Natural killer cell treated with Interleukin-12 subunit alpha and Interleukin-12 subunit beta and Interleukin-15 and Interleukin-18, amount 100 ng/mL, for 72 hours (primary cell): ENCODE data around the gene CASTOR2. TPM values are rescaled to one million over a fixed set of nuclear protein-coding genes. Genes with fewer than 3 reads are reported as not detected.
"Not testable (repeated sequence)": the region's sequence is repeated elsewhere in the genome, so short reads cannot be mapped to it uniquely, and the experiment has no call there.

ENCODE experiments used
- ATAC-seq, 2 donors: fragments of 150-1000 bp; cut with Tn5 transposase in 1 of 2; sonication (Bioruptor Pico), chemical (Tn5 transposase) in 1 of 2; 2 replicates each; pipeline ENCODE4 v1.10.0; 2021
- DNase-seq: peaks from one replicate; pipeline ENCODE4 v3.0.0; 2022; ENCODE audit warnings: low spot score
- H3K27ac Mint-ChIP-seq, 2 donors: 1 replicate in 1 of 2; 2 replicates in 1 of 2; pipeline ENCODE4 v1.8.0; 2022; ENCODE audit warnings: mixed read lengths in 2 of 2, mild to moderate bottlenecking in 1 of 2, moderate library complexity in 1 of 2
- H3K27me3 Mint-ChIP-seq, 2 donors: 1 replicate in 1 of 2; 2 replicates in 1 of 2; pipeline ENCODE4 v1.8.0; 2022; ENCODE audit warnings: mixed read lengths in 2 of 2
- H3K36me3 Mint-ChIP-seq: one replicate; pipeline ENCODE4 v1.8.0; 2022; ENCODE audit warnings: mixed read lengths
- H3K4me1 Mint-ChIP-seq, 2 donors: 1 replicate in 1 of 2; 2 replicates in 1 of 2; pipeline ENCODE4 v1.8.0; 2022; ENCODE audit warnings: low read depth in 2 of 2, mixed read lengths in 2 of 2, mild to moderate bottlenecking in 1 of 2
- H3K4me3 Mint-ChIP-seq: one replicate; pipeline ENCODE4 v1.8.0; 2022; ENCODE audit warnings: mixed read lengths
- H3K9me3 Mint-ChIP-seq: 2 replicates; pipeline ENCODE4 v1.8.0; 2022; ENCODE audit warnings: mixed read lengths
- total RNA-seq, 2 donors: library from RNA; stranded (reverse); gene quantifications; one replicate each; pipeline ENCODE4 v1.2.3, GENCODE V29; 2022

Gene CASTOR2
- total RNA-seq: 1 to 10 TPM; 4.5 to 8.4 TPM

DNA sequence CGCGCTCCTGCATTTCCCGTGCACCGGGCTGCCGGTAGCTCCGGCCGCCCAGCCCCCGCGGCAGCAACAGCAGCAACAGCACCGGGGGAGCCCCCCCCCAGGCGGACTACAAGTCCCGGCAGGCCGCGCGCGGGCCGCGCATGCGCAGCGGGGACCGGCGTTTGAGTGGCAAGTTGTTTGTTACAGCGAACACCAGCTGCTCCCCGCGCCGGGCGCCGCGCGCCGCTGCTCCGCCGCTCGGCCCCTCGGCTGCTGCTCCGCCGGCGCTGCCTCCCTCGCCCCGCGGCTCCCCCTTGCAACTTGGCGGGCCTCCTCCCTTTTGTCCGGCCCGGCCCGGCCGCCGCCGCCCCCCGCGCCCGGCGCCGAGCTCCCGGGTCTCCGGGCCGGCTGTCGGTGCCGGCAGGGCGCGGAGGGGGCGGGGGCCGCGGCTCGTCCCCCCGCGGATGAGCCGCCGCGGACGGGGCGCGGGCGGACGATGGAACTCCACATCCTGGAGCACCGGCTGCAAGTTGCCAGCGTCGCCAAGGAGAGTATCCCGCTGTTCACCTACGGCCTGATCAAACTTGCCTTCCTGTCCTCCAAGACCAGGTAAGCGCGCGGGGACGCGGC, at the start of gene CASTOR2:
CASTOR2 (plus strand) TSS at position 195 of the 609 bp plus-strand sequence; CDS start at position 476, 281 bp downstream.
- ATAC-seq (peak; percentile 96 to 97), DNase-seq (peak; percentile 90)
- H3K36me3 Mint-ChIP-seq, H3K4me3 Mint-ChIP-seq, H3K4me1 Mint-ChIP-seq, H3K27ac Mint-ChIP-seq, H3K27me3 Mint-ChIP-seq, H3K9me3 Mint-ChIP-seq: not testable (repeated sequence)

DNA sequence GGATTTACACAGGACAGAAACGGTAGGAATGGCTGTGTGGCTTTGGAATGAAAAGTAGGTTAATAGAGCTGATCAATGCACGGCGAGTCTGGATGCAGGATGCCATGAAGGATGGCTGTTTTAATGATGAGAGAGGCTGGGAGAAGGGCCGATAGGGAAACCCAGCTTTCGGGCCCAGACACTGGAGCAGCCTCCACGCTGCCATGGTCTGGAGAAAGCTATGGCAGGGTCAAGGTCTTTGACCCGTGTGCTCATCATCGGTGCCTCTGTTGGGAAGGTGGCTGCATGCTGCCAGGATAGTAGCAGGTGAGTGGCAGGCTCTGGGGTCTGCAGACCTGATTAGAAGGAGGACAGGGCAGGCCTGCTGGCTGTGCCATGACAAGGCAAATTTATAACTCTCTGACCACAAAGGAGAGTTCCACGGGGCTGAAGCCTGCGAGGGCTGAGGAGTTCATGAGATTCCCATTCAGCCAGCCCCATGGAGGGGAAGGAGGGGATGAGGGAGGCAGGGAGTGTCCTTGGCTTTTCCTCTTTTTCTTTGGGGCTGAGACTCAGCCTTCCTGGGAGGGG, 42.1 kb upstream of the CASTOR2 start:
- not testable (repeated sequence) for DNase-seq, H3K27ac Mint-ChIP-seq, H3K36me3 Mint-ChIP-seq, ATAC-seq, H3K9me3 Mint-ChIP-seq, H3K4me3 Mint-ChIP-seq, H3K27me3 Mint-ChIP-seq, H3K4me1 Mint-ChIP-seq

DNA sequence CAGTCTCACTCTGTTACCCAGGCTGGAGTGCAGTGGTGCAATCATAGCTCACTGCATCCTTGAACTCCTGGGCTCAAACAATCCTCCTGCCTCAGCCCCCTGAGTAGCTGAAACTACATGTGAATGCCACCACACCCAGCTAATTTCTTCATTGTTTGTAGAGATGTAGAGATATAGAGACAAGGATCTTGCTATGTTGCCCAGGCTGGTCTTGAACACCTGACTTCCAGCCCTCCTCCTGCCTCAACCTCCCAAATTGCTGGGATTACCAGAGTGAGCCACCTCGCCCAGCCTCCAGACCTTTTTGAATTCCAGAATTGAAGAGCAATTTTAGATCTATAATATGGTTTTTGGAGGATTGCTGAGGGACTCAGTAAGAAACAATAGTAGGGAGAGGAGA, 40.9 kb upstream of the CASTOR2 start:
- not testable (repeated sequence) for H3K4me1 Mint-ChIP-seq, ATAC-seq

DNA sequence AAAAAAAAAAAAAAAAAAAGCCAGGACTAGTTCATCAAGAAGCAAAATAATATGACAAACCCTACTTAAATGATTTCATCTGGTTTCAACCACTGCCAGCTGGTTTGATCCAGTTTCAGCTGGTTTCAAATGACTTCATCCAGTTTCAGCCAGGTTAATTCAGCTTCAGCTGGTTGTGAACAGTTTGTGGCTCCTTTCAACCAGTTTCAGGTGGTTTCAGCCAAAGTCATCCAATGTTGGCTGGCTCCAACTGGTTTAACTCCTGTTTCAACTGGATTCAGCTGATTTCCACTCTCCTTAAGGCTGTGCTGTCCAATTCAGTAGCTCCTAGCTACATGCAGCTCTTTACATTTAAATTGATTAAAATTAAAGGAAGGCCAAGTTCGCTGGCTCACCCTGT, 37.5 kb upstream of the CASTOR2 start:
- H3K27ac Mint-ChIP-seq, ATAC-seq, H3K36me3 Mint-ChIP-seq, H3K9me3 Mint-ChIP-seq, DNase-seq, H3K4me1 Mint-ChIP-seq, H3K4me3 Mint-ChIP-seq, H3K27me3 Mint-ChIP-seq: not testable (repeated sequence)

More for the DNA sequence above, 40.9 kb upstream of the CASTOR2 start:
- not testable (repeated sequence) for H3K4me3 Mint-ChIP-seq, H3K27me3 Mint-ChIP-seq, H3K9me3 Mint-ChIP-seq, DNase-seq, H3K36me3 Mint-ChIP-seq, H3K27ac Mint-ChIP-seq

DNA sequence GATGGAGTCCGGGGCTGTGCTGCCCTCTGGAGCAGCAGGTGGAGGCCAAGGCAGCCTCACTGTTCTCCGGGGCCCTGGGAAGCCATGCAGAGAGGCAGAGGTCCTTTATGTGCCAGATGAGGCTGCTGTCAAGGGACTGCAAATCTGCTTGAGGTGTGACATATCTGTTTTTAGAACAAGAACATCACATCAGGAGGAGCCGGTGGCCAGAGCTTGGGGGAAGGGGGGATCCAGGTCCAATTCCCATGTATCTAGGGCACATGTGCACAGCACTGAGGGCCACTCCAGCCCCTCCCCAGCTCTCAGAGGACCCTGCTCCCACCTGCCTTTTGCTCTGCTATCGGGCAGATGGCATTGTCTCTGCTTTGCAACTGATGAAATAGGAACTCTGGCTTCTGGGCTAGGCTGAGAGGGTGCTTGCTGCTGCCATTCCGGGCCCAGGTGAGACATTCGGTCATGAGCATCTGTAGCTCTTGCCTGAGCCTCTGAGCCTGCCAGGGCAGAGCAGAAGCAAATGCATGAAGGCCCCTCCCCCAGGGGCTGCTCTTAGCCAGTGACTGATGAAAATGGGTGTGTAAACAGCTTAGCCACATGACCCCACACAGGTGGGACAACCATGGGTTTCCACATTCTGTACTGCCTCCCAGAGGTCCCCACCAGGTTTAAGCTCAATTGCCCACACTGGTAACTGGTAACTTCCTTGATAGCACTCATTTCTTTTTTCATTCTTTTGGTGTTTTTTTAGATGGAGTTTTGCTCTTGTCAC, 32.8 kb upstream of the CASTOR2 start:
- not testable (repeated sequence) for DNase-seq, H3K4me1 Mint-ChIP-seq, H3K27ac Mint-ChIP-seq, H3K36me3 Mint-ChIP-seq, ATAC-seq, H3K9me3 Mint-ChIP-seq, H3K27me3 Mint-ChIP-seq, H3K4me3 Mint-ChIP-seq

DNA sequence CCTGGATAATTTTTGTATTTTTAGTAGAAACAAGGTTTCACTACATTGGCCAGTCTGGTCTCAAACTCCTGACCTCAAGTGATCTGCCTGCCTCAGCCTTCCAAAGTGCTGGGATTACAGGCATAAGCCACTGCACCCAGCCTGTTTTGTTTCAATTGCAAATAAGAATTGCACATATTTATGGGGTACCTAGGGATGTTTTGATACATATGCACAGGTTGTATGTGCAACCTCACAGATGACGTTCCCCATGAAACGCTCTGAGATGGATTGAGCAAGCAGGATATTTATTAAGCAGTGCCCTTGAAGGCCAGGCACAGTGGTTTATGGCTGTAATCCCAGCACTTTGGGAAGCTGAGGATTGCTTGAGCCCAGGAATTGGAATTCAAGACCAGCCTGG, 25.1 kb upstream of the CASTOR2 start:
- not testable (repeated sequence) for H3K27me3 Mint-ChIP-seq, H3K27ac Mint-ChIP-seq

DNA sequence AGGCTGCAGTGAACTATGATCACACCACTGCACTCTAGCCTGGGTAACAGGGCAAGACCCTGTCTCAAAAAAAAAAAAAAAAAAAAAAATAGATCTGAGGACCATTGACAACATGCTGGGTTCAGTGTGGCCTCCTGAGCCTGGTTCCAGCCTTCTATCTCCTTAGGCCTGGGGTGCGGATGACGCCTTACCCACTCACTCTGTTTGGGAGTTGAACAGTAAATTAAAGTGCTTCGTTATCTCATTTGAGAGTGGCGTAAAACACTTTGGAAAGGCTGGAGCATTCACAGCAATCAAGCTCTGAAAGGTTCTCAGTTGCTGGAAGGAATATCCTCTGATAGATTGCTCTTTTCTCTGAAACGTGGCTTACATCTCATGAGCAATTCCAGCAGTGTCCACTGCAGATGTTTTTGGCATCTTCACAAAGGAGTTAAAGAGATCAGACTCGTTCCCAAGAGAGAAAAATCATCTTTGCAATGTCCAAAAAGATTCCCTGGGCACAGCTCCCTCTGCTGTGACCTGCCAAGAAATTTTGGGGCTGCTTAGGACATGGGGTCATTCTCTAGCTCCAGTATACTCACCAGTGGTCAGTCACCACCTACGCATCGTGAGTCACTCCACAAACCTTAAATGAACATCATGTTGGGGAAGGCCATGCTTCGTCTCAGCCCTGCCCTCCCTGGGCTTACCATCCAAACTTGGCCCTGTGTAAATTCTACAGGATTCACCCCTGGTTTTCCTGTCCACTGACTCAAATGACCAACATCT, 23.0 kb upstream of the CASTOR2 start:
- H3K9me3 Mint-ChIP-seq, H3K27me3 Mint-ChIP-seq, H3K36me3 Mint-ChIP-seq: not testable (repeated sequence)

More for the DNA sequence above, 25.1 kb upstream of the CASTOR2 start:
- not testable (repeated sequence) for H3K9me3 Mint-ChIP-seq, DNase-seq, H3K4me1 Mint-ChIP-seq, ATAC-seq, H3K4me3 Mint-ChIP-seq, H3K36me3 Mint-ChIP-seq

DNA sequence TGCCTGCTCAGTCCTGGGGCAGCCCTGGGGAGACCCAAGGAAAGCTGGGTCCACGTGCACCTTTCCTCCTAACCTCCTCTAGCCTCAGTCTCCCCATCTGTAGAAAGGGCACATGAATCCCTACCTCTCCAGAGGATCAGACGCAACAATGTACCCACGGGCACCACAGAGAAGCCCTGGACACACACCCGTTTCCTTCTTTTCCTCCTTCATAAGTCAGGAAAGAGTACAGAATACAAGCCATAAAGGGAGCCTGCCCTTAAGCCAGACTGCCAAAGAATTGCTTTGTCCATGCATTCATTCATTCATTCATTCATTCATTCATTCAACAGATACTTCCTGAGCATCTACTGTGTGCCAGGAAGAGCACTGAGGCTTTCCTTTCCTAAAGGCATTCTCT, 20.6 kb upstream of the CASTOR2 start:
- not testable (repeated sequence) for H3K9me3 Mint-ChIP-seq, H3K36me3 Mint-ChIP-seq, DNase-seq, H3K4me3 Mint-ChIP-seq, H3K27me3 Mint-ChIP-seq, ATAC-seq, H3K27ac Mint-ChIP-seq, H3K4me1 Mint-ChIP-seq

More for the DNA sequence above, 23.0 kb upstream of the CASTOR2 start:
- H3K27ac Mint-ChIP-seq, H3K4me3 Mint-ChIP-seq, H3K4me1 Mint-ChIP-seq, DNase-seq, ATAC-seq: not testable (repeated sequence)

DNA sequence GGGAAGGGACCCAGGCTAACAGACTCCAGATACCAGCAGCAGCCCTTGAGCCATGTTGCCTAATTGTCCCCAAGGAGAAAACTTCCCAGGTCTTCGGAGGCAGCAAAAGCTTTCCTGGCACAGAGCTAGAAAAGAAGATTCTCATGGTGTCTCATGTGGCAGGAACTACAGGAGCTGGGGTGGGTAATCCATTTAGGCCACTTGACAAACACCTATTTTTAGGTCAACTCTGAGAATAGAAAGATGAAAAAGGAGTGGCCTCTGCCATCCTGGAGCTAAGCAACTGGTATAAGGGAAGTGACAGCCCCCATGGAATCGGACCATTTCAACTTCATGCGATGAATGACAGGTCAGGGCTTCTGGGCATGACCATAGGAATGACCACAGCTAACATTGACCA, 16.8 kb upstream of the CASTOR2 start:
- H3K36me3 Mint-ChIP-seq, H3K27me3 Mint-ChIP-seq, ATAC-seq, DNase-seq, H3K4me3 Mint-ChIP-seq, H3K4me1 Mint-ChIP-seq, H3K9me3 Mint-ChIP-seq, H3K27ac Mint-ChIP-seq: not testable (repeated sequence)

DNA sequence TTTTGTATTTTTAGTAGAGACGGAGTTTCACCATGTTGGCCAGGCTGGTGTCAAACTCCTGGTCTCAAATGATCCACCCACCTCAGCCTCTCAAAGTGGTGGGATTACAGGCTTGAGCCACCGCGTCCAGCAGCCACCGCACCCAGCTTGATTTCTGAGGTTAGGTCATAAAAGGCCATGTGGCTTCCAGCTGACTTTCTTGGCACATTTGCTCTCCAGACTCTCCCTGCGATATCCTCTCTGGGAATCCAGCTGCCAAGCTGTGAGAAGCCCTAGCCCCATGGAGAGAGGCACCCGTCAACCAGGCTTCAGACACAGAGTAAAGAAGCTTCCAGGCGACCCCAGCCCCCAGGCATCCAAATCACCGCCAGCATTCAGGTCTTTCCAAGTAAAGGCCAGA, 10.7 kb upstream of the CASTOR2 start:
- not testable (repeated sequence) for H3K27ac Mint-ChIP-seq, H3K9me3 Mint-ChIP-seq, H3K4me1 Mint-ChIP-seq, H3K4me3 Mint-ChIP-seq, H3K36me3 Mint-ChIP-seq, ATAC-seq, DNase-seq, H3K27me3 Mint-ChIP-seq

DNA sequence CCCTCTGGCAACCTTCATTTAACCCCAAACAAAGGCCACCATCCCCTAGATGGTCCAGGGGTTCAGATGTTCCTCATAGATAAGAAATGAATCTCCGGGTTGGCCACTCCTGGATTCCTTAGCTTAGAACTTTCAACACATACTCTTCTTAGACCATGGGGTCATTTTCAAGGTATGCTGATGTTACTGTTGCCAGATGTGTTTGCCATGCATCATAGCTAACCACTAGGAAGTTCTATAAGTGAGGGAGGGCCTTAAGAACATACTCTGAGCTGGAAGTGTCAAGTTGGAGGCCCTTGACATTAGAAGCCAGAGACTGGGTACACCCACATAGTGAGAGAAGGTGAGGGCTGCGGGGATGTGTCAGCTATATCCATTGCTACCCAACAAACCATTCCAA, 6.2 kb upstream of the CASTOR2 start:
- not testable (repeated sequence) for H3K4me3 Mint-ChIP-seq, H3K27me3 Mint-ChIP-seq, H3K27ac Mint-ChIP-seq, H3K4me1 Mint-ChIP-seq, ATAC-seq, H3K9me3 Mint-ChIP-seq, DNase-seq, H3K36me3 Mint-ChIP-seq

DNA sequence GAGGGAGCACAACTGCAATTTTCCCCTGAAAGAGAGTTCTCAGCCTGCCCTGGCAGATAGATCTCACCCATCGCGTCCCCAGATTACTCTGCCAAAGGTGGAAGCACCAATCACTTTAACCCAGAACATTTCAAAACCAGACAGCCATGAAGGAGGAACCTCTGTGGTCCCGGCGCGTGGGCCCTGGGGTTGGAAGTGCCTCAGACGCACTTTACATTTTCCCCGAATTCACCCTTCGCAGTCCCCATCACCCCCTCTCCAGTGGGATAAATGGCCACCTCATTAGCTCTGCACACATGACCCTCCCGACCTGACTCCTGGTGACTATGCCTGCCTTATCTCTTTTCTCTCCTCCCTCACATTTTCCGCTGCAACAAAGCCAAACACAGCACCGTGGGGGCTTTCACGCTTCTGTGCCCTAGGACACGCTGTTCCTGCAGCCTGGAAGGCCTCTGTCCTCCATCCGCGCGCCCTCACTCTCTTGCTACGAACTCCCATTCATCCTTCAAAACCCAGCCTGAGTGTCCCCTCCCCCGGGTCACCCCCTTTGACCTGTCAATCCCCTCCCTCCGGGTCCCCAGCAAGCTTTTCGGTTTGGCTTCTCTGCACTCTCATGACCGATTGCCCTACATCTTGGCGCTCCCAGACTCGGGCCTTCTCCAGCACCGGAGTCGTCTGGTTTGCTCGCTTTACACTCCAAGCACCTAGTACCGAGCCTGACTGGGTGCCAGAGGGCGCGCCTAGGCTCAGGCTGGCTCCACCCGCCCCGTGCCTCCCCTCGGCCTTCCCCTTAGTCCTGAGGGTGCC, 598 bp upstream of the CASTOR2 start:
- not testable (repeated sequence) for H3K9me3 Mint-ChIP-seq, H3K4me1 Mint-ChIP-seq, ATAC-seq, H3K27ac Mint-ChIP-seq, H3K27me3 Mint-ChIP-seq, DNase-seq, H3K4me3 Mint-ChIP-seq, H3K36me3 Mint-ChIP-seq

DNA sequence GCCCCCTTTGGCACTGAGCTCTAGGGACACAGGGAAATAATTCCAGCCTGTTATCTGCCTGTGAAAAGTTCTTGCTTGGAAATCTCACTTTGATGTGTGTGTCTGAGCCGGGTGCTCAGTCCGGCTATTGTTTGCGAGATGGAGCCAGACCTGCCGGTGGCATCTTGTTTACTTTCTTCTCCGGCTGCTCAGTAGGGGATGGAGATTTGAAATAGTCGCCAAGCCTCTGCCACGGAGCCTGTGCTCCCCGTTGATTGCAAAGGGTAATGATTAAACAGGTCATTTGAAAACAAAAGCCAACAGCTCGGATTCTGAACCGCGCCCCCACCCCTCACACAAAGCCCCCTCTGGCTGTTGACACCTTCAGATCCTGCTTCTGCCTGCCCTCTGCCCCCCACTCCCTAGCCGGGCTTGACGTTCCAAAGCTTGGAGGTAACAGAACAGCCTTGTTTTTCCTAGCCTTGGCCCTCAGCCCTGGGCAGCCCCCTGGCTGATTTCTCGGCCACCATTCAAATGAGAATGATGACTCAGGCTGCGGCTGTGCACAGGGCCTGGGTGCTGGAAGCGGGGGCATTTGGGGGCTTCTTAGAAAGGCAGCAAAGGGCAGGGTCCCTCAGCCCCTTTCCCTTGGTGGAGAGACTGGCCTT, 1.8 kb downstream of the CASTOR2 start:
- H3K9me3 Mint-ChIP-seq, H3K27ac Mint-ChIP-seq, H3K4me1 Mint-ChIP-seq, H3K4me3 Mint-ChIP-seq, DNase-seq, H3K36me3 Mint-ChIP-seq, ATAC-seq, H3K27me3 Mint-ChIP-seq: not testable (repeated sequence)
